MCF 10A (cell line): ENCODE data around the gene CYP3A5. TPM values are rescaled to one million over a fixed set of nuclear protein-coding genes. Genes with fewer than 3 reads are reported as not detected.
"Not testable (repeated sequence)": the region's sequence is repeated elsewhere in the genome, so short reads cannot be mapped to it uniquely, and the experiment has no call there.

Experiments
- BruUV-seq: library from RNA; stranded (reverse); fragments of 400-500 nt; replicated peaks from 2 replicates; lab custom pipeline; 2021; lab: Mats Ljungman, UMichigan
- CTCF ChIA-PET: fragments of 300-600 bp; sonication (Branson Sonifier 250); formaldehyde crosslinking; extraction: SDS; loops from one replicate; lab custom pipeline; 2021; ENCODE audit warnings: antibody characterized with exemption, inconsistent platforms; lab: Yijun Ruan, JAX
- POLR2A ChIA-PET: fragments of 300-600, 350-650 bp; sonication (Branson Sonifier 250); formaldehyde crosslinking; extraction: SDS; loops from one replicate; lab custom pipeline; 2020; ENCODE audit warnings: antibody characterized with exemption, inconsistent platforms; lab: Yijun Ruan, JAX
- DNase-seq: peaks from one replicate; pipeline ENCODE4 v3.0.0-alpha.2; 2018; ENCODE audit not compliant: unreplicated experiment
- H3K27ac Mint-ChIP-seq: one replicate; pipeline ENCODE4 v1.8.0; 2022; ENCODE audit warnings: mild to moderate bottlenecking, low read depth, mixed read lengths; ENCODE audit not compliant: unreplicated experiment
- H3K27me3 Mint-ChIP-seq: one replicate; pipeline ENCODE4 v1.8.0; 2022; ENCODE audit warnings: mixed read lengths; ENCODE audit not compliant: insufficient read depth, unreplicated experiment
- H3K36me3 Mint-ChIP-seq: one replicate; pipeline ENCODE4 v1.8.0; 2022; ENCODE audit warnings: mild to moderate bottlenecking, moderate library complexity, mixed read lengths; ENCODE audit not compliant: insufficient read depth, unreplicated experiment
- H3K4me1 Mint-ChIP-seq: one replicate; pipeline ENCODE4 v1.8.0; 2022; ENCODE audit warnings: mixed read lengths; ENCODE audit not compliant: insufficient read depth, unreplicated experiment
- H3K4me3 Mint-ChIP-seq: one replicate; pipeline ENCODE4 v1.8.0; 2022; ENCODE audit warnings: mild to moderate bottlenecking, moderate library complexity, mixed read lengths; ENCODE audit not compliant: unreplicated experiment
- H3K9me3 Mint-ChIP-seq: one replicate; pipeline ENCODE4 v1.8.0; 2022; ENCODE audit warnings: mixed read lengths; ENCODE audit not compliant: unreplicated experiment
- intact Hi-C: fragments of 100-400 bp; cut with micrococcal nuclease; formaldehyde crosslinking; loops from 2 replicates; pipeline ENCODE4 v1.14.1; 2022
- total RNA-seq: library from RNA; stranded (reverse); gene quantifications from 2 replicates; pipeline ENCODE4 v1.2.3, GENCODE V29; 2022
- TF ChIP-seq, protein P1 (sequence below): fragments of 200-600 bp; IDR thresholded peaks from one replicate; pipeline ENCODE4 v1.8.0; 2022; ENCODE audit warnings: antibody characterized with exemption, mild to moderate bottlenecking; ENCODE audit not compliant: unreplicated experiment

The CYP3A5 gene
- total RNA-seq, 1 experiment from 2014 or later, result 0.58 TPM

DNA sequence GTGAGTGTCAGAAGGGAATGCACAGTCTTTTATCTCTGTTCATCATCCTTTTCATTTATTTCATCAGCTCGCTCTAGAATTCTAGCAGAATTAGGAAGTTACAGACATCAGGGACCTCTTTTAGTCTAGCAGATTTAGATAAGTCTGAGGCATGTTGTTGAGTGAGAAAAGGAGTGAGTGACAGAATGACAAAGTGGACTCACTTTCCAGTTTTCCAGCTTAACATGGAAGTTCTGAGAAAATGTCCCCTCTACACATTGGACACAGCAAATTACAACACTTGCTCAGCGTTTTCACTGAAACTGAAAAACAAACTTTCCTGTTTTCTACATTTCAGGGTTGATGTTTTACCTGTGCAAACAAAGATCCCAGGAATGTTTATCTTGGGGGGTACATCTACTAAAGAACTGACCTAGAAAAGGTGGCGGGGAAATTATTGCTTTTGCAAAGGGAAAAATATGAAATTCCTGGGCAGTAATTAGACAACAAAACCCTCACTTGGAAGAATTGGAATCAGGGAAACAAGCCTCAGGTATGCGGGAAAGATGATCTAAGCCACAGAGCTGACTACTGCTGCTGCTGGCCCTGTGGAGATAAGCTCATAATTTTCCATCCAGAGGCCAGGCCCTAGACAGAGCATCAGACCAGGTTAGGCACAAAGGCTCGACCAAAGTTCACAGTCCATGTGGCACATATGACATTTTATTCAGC lies 14.6 kb upstream of the CYP3A5 start:
- TF ChIP-seq, protein P1, sequence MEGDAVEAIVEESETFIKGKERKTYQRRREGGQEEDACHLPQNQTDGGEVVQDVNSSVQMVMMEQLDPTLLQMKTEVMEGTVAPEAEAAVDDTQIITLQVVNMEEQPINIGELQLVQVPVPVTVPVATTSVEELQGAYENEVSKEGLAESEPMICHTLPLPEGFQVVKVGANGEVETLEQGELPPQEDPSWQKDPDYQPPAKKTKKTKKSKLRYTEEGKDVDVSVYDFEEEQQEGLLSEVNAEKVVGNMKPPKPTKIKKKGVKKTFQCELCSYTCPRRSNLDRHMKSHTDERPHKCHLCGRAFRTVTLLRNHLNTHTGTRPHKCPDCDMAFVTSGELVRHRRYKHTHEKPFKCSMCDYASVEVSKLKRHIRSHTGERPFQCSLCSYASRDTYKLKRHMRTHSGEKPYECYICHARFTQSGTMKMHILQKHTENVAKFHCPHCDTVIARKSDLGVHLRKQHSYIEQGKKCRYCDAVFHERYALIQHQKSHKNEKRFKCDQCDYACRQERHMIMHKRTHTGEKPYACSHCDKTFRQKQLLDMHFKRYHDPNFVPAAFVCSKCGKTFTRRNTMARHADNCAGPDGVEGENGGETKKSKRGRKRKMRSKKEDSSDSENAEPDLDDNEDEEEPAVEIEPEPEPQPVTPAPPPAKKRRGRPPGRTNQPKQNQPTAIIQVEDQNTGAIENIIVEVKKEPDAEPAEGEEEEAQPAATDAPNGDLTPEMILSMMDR, result no peak
- H3K27ac Mint-ChIP-seq, result no peak overlapping the region
- no peak overlapping the region for H3K4me3 Mint-ChIP-seq
- no peaks in the 10 kb centered on the region for H3K36me3 Mint-ChIP-seq
- no peaks in the 10 kb centered on the region for H3K27me3 Mint-ChIP-seq
- no TSS peak for BruUV-seq
- POLR2A ChIA-PET, result interaction anchor here (0.6 to 1.5 kb wide), 4 partner anchors 15 to 1583 kb away, joined by 3 to 7 read pairs (median 3); partner anchors contain the start of gene CYP3A5
- CTCF ChIA-PET, result no interaction called here
- peaks cover 8% of the 10 kb centered on the region for H3K4me1 Mint-ChIP-seq
- DNase-seq, result no peak
- intact Hi-C loops, result no loop called here
- no peaks in the 10 kb centered on the region for H3K9me3 Mint-ChIP-seq

DNA sequence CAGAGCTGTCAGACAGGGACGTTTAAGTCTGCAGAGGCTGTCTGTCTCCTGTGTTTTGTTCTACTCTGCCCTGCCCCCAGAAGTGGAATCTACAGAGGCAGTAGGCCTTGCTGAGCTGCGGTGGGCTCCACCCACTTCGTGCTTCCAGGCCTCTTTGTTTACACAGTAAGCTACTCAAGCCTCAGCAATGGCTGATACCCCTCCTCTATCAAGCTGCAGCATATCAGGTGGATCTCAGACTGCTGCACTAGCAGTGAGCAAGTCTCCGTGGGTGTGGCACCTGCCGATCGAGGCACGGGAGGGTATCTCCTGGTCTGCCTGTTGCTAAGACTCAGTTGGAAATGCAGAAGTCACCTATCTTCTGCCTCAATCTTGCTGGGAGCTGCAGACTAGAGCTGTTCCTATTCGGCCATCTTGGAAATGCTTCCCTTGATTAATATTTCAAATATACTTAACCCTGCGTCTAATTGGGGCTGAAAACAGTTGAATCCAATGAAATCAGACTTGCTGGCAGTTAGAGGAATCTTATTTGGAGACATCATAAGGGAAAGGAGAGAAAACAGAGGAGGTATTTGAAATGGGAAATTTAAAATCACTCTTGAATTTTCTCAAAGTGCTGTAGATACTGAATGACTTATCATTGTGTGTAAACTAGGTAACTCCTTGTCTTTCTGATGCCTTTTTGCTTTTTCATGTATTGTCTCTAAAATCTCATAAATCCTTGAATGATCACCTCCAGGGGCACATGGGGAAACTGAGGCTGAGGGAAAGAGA lies 13.8 kb upstream of the CYP3A5 start:
- ChIA-PET CTCF (no interaction called here), POLR2A (interaction anchor here (0.6 to 1.1 kb wide), 3 partner anchors 16 to 1582 kb away, joined by 3 read pairs; no protein-coding TSS in a partner anchor)
- TF ChIP-seq, protein P1, result no peak
- no TSS peak for BruUV-seq
- Mint-ChIP-seq H3K4me1 (peaks cover under 1% of the 10 kb centered on the region), H3K27me3 (no peaks in the 10 kb centered on the region), H3K4me3 (no peak overlapping the region), H3K9me3 (no peaks in the 10 kb centered on the region), H3K36me3 (no peaks in the 10 kb centered on the region), H3K27ac (no peak overlapping the region)
- no peak for DNase-seq
- intact Hi-C loops, result no loop called here

DNA sequence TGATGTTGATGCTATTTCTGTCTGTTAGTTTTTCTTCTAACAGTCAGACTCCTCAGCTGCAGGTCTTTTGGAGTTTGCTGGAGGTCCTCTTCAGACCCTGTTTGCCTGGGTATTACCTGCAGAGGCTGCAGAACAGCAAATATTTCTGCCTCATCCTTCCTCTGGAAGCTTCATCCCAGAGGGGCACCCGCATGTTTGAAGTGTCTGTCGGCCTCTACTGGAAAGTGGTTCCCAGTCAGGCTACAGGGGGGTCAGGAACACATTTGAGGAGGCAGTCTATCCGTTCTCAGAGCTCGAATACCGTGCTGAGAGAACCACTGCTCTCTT lies 13.3 kb upstream of the CYP3A5 start:
- TF ChIP-seq, protein P1, result no peak
- H3K27ac Mint-ChIP-seq, result no peak overlapping the region
- intact Hi-C loops, result no loop called here

DNA sequence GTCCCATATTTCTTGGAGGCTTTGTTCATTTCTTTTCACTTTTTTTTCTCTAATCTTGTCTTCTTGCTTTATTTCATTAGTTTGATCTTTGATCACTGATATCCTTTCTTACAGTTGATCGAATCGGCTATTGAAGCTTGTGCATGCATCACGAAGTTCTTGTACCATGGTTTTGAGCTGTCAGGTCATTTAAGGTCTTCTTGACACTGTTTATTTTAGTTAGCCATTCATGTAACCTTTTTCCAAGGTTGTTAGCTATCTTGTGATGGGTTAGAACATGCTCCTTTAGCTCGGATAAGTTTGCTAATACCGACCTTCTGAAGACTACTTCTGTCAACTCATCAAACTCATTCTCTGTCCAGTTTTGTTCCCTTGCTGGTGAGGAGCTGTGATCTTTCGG lies 12.8 kb upstream of the CYP3A5 start:
- BruUV-seq, H3K4me3 Mint-ChIP-seq, DNase-seq, H3K4me1 Mint-ChIP-seq, intact Hi-C loops, H3K9me3 Mint-ChIP-seq, H3K27me3 Mint-ChIP-seq, H3K27ac Mint-ChIP-seq, H3K36me3 Mint-ChIP-seq: not testable (repeated sequence)
- CTCF ChIA-PET, result interaction anchor here (0.6 kb wide), 1 partner anchor 222 kb away, joined by 3 read pairs; no protein-coding TSS in a partner anchor
- POLR2A ChIA-PET, result interaction anchor here (0.7 to 1.1 kb wide), 4 partner anchors 17 to 129 kb away, joined by 3 read pairs; no protein-coding TSS in a partner anchor

More for the DNA sequence above, 13.3 kb upstream of the CYP3A5 start:
- Mint-ChIP-seq H3K36me3 (no peaks in the 10 kb centered on the region), H3K4me3 (no peak overlapping the region), H3K9me3 (no peaks in the 10 kb centered on the region), H3K4me1 (no peaks in the 10 kb centered on the region), H3K27me3 (no peaks in the 10 kb centered on the region)
- no TSS peak for BruUV-seq
- CTCF ChIA-PET, result no interaction called here
- no peak for DNase-seq
- POLR2A ChIA-PET, result interaction anchor here (0.7 to 1.1 kb wide), 3 partner anchors 17 to 130 kb away, joined by 3 read pairs; no protein-coding TSS in a partner anchor

DNA sequence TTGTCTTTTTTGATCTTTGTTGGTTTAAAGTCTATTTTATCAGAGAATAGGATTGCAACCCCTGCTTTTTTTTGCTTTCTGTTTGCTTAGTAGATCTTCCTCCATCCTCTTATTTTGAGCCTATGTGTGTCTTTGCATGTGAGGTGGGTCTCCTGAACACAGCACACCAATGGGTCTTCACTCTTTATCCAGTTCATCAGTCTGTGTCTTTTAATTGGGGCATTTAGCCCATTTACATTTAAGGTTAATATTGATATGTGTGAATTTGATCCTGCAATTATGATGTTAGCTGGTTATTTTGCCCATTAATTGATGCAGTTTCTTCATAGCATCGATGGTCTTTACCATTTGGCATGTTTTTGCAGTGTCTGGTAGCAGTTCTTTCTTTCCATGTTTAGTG lies 11.9 kb upstream of the CYP3A5 start:
- BruUV-seq, intact Hi-C loops, DNase-seq, H3K27me3 Mint-ChIP-seq, H3K36me3 Mint-ChIP-seq, H3K4me1 Mint-ChIP-seq, H3K4me3 Mint-ChIP-seq, H3K27ac Mint-ChIP-seq, H3K9me3 Mint-ChIP-seq: not testable (repeated sequence)
- ChIA-PET POLR2A (interaction anchor here (1.1 kb wide), 1 partner anchor 49 kb away, joined by 3 read pairs; no protein-coding TSS in a partner anchor), CTCF (interaction anchor here (0.6 kb wide), 2 partner anchors 223 to 249 kb away, joined by 3 read pairs; no protein-coding TSS in a partner anchor)

DNA sequence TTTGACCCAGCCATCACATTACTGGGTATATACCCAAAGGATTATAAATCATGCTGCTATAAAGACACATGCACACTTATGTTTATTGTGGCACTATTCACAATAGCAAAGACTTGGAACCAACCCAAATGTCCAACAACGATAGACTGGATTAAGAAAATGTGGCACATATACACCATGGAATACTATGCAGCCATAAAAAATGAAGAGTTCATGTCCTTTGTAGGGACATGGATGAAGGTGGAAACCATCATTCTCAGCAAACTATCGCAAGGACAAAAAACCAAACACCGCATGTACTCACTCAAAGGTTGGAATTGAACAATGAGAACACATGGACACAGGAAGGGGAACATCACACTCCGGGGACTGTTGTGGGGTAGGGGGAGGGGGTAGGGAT lies 11.1 kb upstream of the CYP3A5 start:
- POLR2A ChIA-PET, H3K4me3 Mint-ChIP-seq, H3K27ac Mint-ChIP-seq, BruUV-seq, DNase-seq, H3K36me3 Mint-ChIP-seq, H3K27me3 Mint-ChIP-seq, H3K9me3 Mint-ChIP-seq, CTCF ChIA-PET, intact Hi-C loops, H3K4me1 Mint-ChIP-seq: not testable (repeated sequence)
